Measurements from ENCODE around the gene LRRC8E. TPM values are rescaled to one million over a fixed set of nuclear protein-coding genes. Genes with fewer than 3 reads are reported as not detected.
A peak's percentile ranks its signal among the peaks of the same experiment; 100 is the strongest.
"Not testable (repeated sequence)": the region's sequence is repeated elsewhere in the genome, so short reads cannot be mapped to it uniquely, and the experiment has no call there.

The LRRC8E gene
- total RNA-seq, 2 donors from 2014 or later, result not detected

DNA sequence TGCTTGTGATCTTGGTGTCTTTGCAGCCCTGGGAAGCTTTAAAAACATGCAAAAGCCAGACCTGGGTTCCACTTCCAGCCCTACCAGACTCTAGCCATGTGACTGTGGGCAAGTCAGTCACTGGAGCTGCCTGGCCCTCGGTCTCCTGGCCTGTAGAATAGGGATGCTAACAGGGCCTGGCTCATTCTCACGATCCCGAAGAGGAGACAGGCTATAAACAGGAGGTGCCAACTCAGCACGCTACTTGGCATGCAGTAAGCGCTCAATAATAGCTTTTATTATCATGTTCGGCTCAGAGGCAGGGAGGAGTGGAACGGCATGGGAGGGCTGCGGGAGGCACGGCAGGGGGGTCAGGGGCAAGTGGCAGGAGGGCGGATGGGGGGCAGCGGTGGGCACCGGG, 35.9 kb downstream of the LRRC8E start:
- Mint-ChIP-seq H3K9me3 (no peaks in the 10 kb centered on the region), H3K36me3 (no peaks in the 10 kb centered on the region), H3K4me1 (ENCODE audit: low read depth in 2 of 2) (peaks cover 9 to 23% of the 10 kb centered on the region in 2 donors), H3K27ac (no peak overlapping the region), H3K4me3 (peak overlapping the region; percentile 44), H3K27me3 (peaks cover 4 to 6% of the 10 kb centered on the region in 2 donors)
- no peak for DNase-seq (ENCODE audit: low spot score)
- ATAC-seq, result no peak

DNA sequence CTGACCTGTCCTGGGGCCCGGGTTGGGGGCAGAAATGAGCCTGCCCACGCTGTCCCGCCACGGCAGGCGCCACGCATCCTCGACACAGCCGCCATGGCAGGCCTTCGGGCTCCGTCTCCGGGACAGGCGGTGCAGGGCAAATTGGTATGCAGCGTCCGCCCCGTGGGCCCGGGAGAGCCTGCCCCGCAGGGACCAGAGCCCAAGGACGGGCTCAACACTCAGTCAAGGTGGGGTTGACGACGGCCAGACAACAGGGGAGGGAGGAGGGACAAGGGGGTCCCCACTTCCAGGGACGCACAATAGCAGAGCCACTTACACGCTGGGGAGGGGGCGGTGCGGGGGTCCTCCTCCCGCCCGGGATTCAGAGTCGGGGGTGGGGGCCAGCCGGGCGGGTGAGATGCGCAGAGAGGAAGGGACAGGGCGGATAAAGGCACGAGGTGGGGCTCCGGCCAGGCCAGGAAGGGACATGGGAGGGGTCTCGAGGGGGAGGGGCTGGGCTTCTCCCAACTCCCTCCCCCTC, 36.4 kb downstream of the LRRC8E start:
- no peak for ATAC-seq
- Mint-ChIP-seq H3K4me3 (no peak overlapping the region), H3K27me3 (peaks cover 2 to 3% of the 10 kb centered on the region in 2 donors), H3K4me1 (ENCODE audit: low read depth in 2 of 2) (peaks cover 5 to 21% of the 10 kb centered on the region in 2 donors), H3K27ac (no peak overlapping the region), H3K9me3 (no peaks in the 10 kb centered on the region), H3K36me3 (no peaks in the 10 kb centered on the region)
- no peak for DNase-seq (ENCODE audit: low spot score)

DNA sequence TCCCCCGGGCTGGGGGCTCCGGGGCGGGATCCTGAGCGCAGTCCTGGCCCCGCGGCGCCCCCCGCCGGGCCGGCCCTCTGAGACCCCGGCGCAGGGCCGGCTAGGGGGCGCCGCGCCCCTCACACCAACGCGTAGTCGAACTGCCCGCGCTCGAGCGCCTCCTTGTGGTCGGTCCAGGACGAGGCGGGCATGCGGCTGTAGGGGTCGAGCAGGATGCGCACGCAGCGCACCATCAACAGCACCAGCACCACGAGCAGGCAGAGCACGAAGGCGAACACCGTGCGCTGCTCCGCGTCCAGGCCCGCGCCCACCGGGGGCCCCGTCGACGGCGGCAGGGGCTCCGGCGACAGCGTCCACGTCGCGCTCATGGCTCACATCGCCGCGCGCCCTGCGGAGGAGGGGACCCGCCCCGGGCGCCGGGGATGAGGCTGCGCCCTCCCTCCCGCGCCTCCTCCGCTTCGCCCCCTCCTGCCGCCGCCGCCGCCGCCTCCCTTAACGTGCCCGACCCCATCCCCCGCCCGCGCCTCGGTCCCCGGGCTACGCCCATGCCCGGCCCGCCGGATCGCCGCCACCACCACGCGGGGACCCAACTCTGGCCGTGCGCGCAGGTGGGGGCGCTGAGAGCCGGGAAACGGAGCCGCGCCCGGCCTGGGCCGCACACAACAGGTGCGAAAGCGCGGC, 37.0 kb downstream of the LRRC8E start:
- peak; percentile 82 for DNase-seq (ENCODE audit: low spot score)
- Mint-ChIP-seq H3K27ac (no peak overlapping the region), H3K4me3 (peak overlapping the region; percentile 77), H3K9me3 (no peaks in the 10 kb centered on the region), H3K36me3 (no peaks in the 10 kb centered on the region), H3K27me3 (no peaks in the 10 kb centered on the region), H3K4me1 (ENCODE audit: low read depth in 2 of 2) (peaks cover 0 to 16% of the 10 kb centered on the region in 2 donors)
- peak; percentile 5 to 35 for ATAC-seq

DNA sequence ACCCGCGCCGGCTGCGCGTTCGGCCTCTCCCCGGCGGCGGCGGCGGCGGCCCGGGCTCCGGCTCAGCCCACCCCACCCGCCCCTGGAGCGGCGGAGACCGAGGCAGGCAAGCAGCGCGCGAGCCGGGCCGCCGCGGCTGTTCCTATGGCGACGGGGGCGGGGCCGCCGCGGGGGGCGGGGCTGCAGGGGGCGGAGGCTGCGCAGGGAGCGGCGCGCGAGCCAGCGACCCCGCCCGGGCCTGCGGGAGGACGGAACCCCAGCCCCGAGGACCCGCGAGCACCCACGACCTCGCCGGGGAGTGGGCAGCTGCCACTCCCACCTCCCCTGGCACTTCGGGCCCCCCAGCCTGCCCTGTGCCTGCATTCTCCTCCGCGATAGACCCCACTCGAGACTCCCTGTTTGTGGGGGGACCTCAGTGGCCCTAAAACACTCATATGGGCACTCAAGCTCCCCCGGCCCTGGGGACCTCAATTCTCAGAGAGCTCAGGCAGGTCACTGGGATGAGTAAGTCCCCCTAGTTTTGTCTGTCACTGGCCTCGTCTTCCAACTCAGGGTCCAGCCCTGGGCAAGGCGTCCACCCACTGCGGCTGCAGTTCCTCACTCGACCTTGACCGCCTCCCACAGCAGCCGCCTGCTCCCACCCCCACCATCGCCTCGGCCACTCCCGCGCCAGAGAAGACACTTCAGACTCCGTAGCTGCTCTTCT, 37.9 kb downstream of the LRRC8E start, which contains the start of gene CTXN1:
Gene CTXN1, minus strand, starts transcription at position 115 of the 706 bp plus-strand sequence. CDS start 597 bp downstream, outside the sequence.
- no peak within 1 kb of the TSS for H3K27ac Mint-ChIP-seq
- ATAC-seq (peak; percentile 69 to 80), DNase-seq (ENCODE audit: low spot score) (no peak)
- H3K9me3 Mint-ChIP-seq, result no peaks in the 10 kb centered on the region
- H3K27me3 Mint-ChIP-seq, result no peaks in the 10 kb centered on the region
- H3K4me1 Mint-ChIP-seq (ENCODE audit: low read depth in 2 of 2), result peaks cover 0 to 12% of the 10 kb centered on the region in 2 donors
- H3K36me3 Mint-ChIP-seq, result no peaks in the 10 kb centered on the region
- H3K4me3 Mint-ChIP-seq, result peak within 1 kb of the TSS; percentile 77

DNA sequence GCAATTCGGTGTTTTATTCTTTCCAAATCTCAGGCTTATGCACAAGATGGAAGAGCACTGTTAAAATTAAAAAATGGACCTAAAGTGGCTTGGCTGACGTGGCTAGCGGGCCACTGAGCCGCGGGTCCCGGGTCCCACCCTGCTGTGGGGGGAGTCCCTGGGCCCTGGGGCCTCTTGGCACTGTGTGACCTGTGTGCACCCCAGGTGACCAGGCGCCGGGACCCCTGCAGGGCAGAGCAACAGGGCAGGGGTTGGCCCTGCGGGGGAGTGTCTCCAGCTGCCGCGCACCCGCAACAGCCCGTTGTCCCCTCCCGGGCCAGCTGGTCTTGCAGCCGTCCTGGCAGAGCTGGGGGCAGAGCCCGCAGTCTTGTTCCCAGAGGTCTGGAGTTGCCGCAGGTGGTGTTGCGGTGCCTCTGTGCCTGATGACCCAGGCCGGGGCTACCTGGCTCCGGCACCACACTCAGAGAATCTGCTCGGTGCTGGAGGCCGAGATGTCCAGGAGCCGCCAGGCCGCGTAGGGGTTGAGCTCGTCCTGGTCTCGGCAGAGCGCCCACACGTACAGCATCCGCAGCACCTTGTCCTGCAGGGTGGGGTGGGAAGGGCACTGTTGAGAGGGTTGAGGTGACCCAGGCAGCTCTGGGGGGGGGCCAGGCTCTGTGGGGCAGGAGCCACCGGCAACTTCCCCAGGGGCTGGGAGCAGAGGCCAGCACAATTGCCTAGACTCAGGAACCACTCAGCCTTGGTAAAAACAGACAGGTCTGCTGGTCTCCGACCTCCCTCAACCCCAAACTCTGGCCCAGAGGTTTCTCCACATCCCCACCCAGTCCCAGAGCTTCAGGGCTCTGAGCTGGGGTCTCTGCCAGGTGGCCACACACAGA, 38.7 kb downstream of the LRRC8E start:
- no peak overlapping the region for H3K27ac Mint-ChIP-seq
- H3K36me3 Mint-ChIP-seq, result no peaks in the 10 kb centered on the region
- H3K9me3 Mint-ChIP-seq, result no peaks in the 10 kb centered on the region
- H3K4me3 Mint-ChIP-seq, result peak overlapping the region; percentile 62
- H3K4me1 Mint-ChIP-seq (ENCODE audit: low read depth in 2 of 2), result peaks cover 0 to 12% of the 10 kb centered on the region in 2 donors
- DNase-seq (ENCODE audit: low spot score), result no peak
- no peaks in the 10 kb centered on the region for H3K27me3 Mint-ChIP-seq
- ATAC-seq, result no peak

DNA sequence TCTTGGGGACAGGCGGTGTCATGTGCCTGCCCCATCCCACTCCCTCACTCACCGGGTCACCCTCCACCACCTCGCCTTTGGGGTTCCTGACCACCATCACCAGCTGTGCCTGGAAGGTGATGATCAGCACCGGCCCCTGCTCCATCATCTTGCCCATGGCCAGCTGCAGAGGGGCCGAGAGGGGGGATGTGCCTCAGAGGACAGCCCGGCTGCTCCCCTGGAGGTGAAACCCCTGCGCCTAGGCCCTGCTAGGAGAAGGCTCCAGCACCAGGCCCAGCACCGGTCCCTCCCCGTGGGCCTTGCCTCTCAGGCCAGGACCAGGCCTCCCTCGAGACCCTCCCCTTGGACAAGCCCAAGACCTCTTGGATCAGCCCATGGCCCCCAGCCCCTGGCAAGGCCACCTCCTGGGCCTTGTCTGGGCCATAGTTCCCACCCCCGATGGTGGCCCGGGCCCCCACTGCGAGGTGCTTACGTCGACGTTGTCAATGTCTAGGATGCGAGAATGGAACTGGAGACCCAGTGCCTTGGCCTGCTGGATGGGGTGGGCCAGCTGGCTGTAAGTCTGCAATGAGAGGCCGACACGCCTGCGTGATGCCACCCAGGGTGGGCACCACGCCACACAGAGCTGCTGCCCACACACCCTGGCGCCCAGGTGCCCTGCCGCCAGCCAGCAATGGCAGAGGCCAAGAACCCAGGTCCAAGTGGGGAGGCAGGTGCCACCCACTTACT, 39.5 kb downstream of the LRRC8E start:
- ATAC-seq, result no peak
- DNase-seq (ENCODE audit: low spot score), result no peak
- no peak overlapping the region for H3K4me3 Mint-ChIP-seq
- no peaks in the 10 kb centered on the region for H3K9me3 Mint-ChIP-seq
- H3K27me3 Mint-ChIP-seq, result no peaks in the 10 kb centered on the region
- H3K27ac Mint-ChIP-seq, result no peak overlapping the region
- no peaks in the 10 kb centered on the region for H3K36me3 Mint-ChIP-seq
- peaks cover 0 to 12% of the 10 kb centered on the region in 2 donors for H3K4me1 Mint-ChIP-seq (ENCODE audit: low read depth in 2 of 2)

DNA sequence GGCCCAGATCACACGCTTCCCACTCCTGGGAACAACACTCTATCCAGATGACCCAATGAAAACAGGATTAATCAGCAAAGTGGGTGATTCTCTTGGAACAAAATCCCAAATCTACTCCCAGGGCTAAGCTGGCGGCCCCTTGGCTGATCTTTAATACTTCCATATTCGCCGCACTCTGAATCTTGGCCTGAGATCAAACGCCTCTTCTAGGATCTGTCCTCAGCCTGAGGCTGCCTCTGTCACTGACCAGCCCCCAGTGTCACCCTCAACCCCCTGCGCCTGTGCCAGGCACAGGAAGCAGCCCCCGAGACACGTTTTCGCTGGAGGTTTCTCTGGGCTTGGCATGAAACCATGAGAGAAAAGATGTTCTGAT, 40.0 kb downstream of the LRRC8E start:
- DNase-seq (ENCODE audit: low spot score) (no peak), ATAC-seq (no peak)
- Mint-ChIP-seq H3K36me3 (no peaks in the 10 kb centered on the region), H3K9me3 (no peaks in the 10 kb centered on the region), H3K4me3 (no peak overlapping the region), H3K4me1 (ENCODE audit: low read depth in 2 of 2) (peaks cover 0 to 12% of the 10 kb centered on the region in 2 donors), H3K27ac (no peak overlapping the region), H3K27me3 (no peaks in the 10 kb centered on the region)

DNA sequence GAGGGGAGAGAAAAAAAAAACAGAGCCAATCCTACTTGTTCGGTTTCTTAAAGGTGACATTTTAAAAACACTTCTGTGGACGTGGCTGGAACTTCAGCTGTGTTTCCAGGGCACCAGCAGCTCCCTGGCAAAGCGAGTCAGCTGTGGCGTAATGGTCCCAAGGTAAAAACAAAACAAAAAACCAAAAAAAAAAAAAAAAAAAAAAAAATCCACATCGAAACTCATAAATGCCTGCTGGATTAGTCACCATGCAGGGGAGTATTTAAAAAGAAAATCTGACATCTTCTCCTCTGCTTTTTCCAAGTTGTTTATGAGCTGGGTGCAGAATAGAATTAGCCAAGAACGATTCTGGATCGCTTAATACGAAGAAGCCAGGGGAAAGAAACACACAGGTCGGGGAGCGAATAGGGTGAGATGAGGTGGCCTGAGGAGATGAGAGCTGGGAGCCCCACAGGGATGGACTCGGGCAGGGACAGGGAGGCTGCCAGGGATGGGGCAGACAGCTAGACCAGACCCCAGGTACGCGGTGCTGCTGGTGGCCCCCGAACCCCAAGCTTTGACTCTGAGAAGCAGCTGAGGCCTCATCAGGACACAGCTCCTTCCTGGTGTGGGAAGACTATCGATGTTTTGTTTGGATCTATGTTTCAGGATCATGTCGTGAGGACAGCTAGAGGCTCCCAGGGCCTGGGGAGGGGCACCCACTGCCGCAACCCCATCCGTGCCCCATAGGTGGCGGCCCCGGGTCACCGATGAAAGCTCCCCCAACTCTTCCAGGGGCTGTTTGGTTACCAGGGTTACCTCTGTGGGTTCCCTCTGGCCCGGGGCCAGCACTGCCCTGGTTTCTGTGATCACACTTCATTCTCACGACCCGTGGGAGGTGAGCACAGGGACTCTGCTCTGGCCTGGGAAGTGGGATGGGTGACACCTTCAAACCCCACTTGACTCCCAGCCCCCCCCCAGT, 40.7 kb downstream of the LRRC8E start:
- Mint-ChIP-seq H3K36me3 (no peaks in the 10 kb centered on the region), H3K27me3 (no peaks in the 10 kb centered on the region), H3K4me1 (ENCODE audit: low read depth in 2 of 2) (peaks cover 0 to 12% of the 10 kb centered on the region in 2 donors), H3K9me3 (no peaks in the 10 kb centered on the region), H3K4me3 (no peak overlapping the region), H3K27ac (no peak overlapping the region)
- DNase-seq (ENCODE audit: low spot score), result no peak
- peak; percentile 11 to 32 for ATAC-seq

DNA sequence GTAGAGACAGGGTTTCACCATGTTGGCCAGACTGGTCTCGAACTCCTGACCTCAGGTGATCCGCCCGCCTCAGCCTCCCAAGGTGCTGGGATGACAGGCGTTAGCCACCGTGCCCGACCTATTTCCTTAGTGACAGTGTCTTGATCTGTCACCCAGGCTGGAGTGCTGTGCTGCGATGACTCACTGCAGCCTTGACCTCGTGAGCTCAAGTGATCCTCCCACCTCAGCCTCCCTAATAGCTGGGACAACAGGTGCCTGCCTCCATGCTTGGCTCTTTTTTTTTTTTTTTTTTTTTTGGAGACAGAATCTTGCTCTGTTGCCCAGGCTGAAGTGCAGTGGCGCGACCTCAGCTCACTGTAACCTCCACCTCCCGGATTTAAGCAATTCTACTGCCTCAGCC, 41.7 kb downstream of the LRRC8E start:
- H3K36me3 Mint-ChIP-seq; H3K27me3 Mint-ChIP-seq; DNase-seq (ENCODE audit: low spot score); H3K27ac Mint-ChIP-seq; H3K9me3 Mint-ChIP-seq; H3K4me3 Mint-ChIP-seq; ATAC-seq: not testable (repeated sequence)
- H3K4me1 Mint-ChIP-seq (ENCODE audit: low read depth in 2 of 2), result peaks cover 0 to 10% of the 10 kb centered on the region in 2 donors

DNA sequence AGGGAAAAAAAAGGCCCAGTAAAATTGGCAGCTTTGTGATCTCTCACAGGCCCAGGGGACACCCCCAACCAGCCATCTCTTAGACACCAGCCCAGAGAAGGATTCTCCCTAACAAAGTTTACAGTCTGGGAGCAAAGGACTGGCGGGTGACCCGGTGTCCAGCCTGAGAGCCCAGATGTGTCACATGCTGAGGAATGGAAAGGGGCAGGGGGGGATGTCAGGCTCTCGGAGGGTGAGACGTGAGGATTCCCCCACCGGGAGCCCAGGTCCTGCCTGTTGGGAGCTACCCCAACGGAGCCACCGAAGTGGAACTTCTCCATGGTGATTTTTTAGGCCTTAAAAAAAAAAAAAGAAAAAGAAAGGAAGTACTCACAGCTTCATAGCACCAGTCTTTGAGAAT, 42.5 kb downstream of the LRRC8E start:
- Mint-ChIP-seq H3K27me3 (no peaks in the 10 kb centered on the region), H3K9me3 (no peaks in the 10 kb centered on the region), H3K4me3 (no peak overlapping the region), H3K4me1 (ENCODE audit: low read depth in 2 of 2) (peaks cover 0 to 10% of the 10 kb centered on the region in 2 donors), H3K36me3 (no peaks in the 10 kb centered on the region), H3K27ac (no peak overlapping the region)
- no peak for ATAC-seq
- DNase-seq (ENCODE audit: low spot score), result no peak

DNA sequence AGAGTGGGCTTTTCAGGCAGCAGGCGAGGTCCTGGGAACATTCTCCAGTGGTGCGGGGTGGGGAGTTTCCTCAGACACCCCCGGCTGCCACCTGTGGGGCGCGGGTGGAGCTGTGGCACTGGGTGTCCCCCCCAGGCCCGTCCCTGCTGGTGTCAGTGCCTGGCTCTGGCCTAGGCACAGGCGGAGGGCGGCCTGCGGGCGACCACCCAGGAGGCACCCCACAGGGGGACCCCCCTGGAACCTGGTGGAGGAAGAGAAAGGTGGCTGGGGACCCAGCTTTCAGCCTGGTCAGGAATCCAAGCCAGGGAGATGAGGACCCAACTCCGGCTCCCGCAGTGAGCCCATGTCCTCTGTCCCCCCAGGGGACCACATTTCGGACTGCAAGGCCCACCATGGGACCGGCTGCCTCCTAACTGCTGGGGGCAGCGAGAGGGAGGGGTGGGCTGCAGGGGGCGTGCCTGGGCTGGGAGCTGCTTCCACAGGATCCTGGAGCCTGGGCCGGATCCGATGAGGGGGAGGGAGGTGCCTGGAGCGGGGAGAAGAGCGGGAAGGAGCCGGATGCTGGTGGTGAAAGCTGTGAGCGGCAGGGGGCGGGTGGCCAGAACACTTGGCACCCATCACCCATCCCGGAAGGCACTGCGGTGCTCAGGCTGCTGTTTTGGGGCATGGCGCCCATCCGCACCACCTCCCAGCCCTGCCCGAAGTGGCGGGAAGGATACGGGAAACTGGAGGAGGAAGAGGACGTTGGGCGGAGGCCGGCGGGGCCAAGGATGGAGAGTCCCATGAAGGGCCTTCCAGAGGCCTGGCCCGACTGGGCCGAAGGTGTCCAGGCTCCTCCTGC, 43.1 kb downstream of the LRRC8E start:
- Mint-ChIP-seq H3K9me3 (no peaks in the 10 kb centered on the region), H3K27ac (no peak overlapping the region), H3K36me3 (no peaks in the 10 kb centered on the region), H3K27me3 (no peaks in the 10 kb centered on the region), H3K4me3 (no peak overlapping the region), H3K4me1 (ENCODE audit: low read depth in 2 of 2) (peaks cover 0 to 7% of the 10 kb centered on the region in 2 donors)
- ATAC-seq (no peak), DNase-seq (ENCODE audit: low spot score) (no peak)

Measured in natural killer cell treated with Interleukin-12 subunit alpha and Interleukin-12 subunit beta and Interleukin-15 and Interleukin-18, amount 100 ng/mL, for 72 hours (primary cell).